Activated naive CD4-positive, alpha-beta T cell treated with anti-CD3 and anti-CD28 coated beads for 36 hours (primary cell): ENCODE data around the gene NDUFB7. TPM values are rescaled to one million over a fixed set of nuclear protein-coding genes. Genes with fewer than 3 reads are reported as not detected.
"Not testable (repeated sequence)": the region's sequence is repeated elsewhere in the genome, so short reads cannot be mapped to it uniquely, and the experiment has no call there.

Source experiments
- CTCF ChIA-PET: fragments of 350-600 bp; sonication (Branson Sonifier 250); formaldehyde crosslinking; loops from one replicate; lab custom pipeline; 2021; ENCODE audit warnings: antibody characterized with exemption; lab: Charles Lee
- DNase-seq: peaks from one replicate; pipeline ENCODE4 v3.0.0-alpha.2; 2020
- H3K27ac Mint-ChIP-seq: one replicate; pipeline ENCODE4 v1.8.0; 2021; ENCODE audit warnings: mild to moderate bottlenecking, mixed read lengths
- H3K27me3 Mint-ChIP-seq: one replicate; pipeline ENCODE4 v1.8.0; 2021; ENCODE audit warnings: low read depth, mixed read lengths
- H3K36me3 Mint-ChIP-seq: one replicate; pipeline ENCODE4 v1.8.0; 2021; ENCODE audit warnings: low read depth, mixed read lengths
- H3K4me1 Mint-ChIP-seq: one replicate; pipeline ENCODE4 v1.8.0; 2021; ENCODE audit warnings: low read depth, mixed read lengths
- H3K4me3 Mint-ChIP-seq: one replicate; pipeline ENCODE4 v1.8.0; 2021; ENCODE audit warnings: mild to moderate bottlenecking, moderate library complexity, mixed read lengths
- H3K9me3 Mint-ChIP-seq: one replicate; pipeline ENCODE4 v1.8.0; 2021; ENCODE audit warnings: mixed read lengths
- intact Hi-C: fragments of 100-400 bp; cut with micrococcal nuclease; formaldehyde crosslinking; loops from one replicate; pipeline ENCODE4 v1.15.1; 2023
- total RNA-seq, 2 experiments: library from RNA; stranded (reverse); gene quantifications; one replicate each; pipeline ENCODE4 v1.2.3, GENCODE V29; 2021

NDUFB7 gene
- 100 to 1,000 TPM; 117 to 123 TPM for total RNA-seq

GRCh38 chr19:14571695-14572490 is at the start of gene NDUFB7:
Gene NDUFB7, minus strand, starts transcription at chr19:14572066. Its CDS starts 66 bp downstream, at chr19:14572000.
- CTCF ChIA-PET: interaction anchor here (0.8 to 9.5 kb wide), 8 partner anchors 10 to 116 kb away, joined by 3 to 282 read pairs (median 4); partner anchors contain the start of gene ZNF333

DNA sequence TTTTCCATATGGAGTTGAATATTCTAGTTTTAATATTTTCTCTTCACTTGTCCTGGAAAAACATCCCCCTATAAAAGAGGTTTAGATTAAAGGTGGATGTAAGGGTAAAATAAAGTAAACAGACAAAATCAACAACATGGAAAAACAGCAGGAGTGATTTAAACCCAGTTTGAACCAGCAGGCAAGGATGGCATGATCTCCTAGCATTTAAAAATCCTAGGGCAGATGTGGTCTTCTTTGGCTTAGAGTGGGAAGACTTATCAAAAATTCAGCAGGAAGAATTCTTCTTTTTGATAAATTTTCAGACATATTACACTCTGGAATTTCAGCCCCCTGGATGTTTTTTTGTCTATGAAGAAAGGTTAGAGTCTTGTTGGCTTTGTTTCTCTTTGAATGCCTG is 47.5 kb upstream of the NDUFB7 start:
- Mint-ChIP-seq H3K4me1 (no peaks in the 10 kb centered on the region), H3K9me3 (peaks cover 14% of the 10 kb centered on the region), H3K27me3 (peaks cover 4% of the 10 kb centered on the region), H3K27ac (no peak overlapping the region), H3K4me3 (no peak overlapping the region), H3K36me3 (no peaks in the 10 kb centered on the region)
- no peak for DNase-seq
- CTCF ChIA-PET: interaction anchor here (1.5 kb wide), 1 partner anchor 67 kb away, joined by 4 read pairs; no protein-coding TSS in a partner anchor
- intact Hi-C loops: no loop called here

More at GRCh38 chr19:14571695-14572490, at the start of gene NDUFB7:
- Mint-ChIP-seq H3K9me3 (no peaks in the 10 kb centered on the region), H3K4me3 (peak within 1 kb of the TSS; percentile 95), H3K27me3 (no peaks in the 10 kb centered on the region), H3K36me3 (peaks cover 4% of the 10 kb centered on the region), H3K27ac (peak within 1 kb of the TSS; percentile 79), H3K4me1 (peaks cover 38% of the 10 kb centered on the region)
- peak; percentile 95 for DNase-seq
- intact Hi-C loops: loop anchor here (1.0 kb wide), 3 partner anchors 43 to 435 kb away; partner anchors contain the start of gene TECR

GRCh38 chr19:14616407-14616806 is 44.5 kb upstream of the NDUFB7 start:
- H3K9me3 Mint-ChIP-seq: peaks cover 14% of the 10 kb centered on the region
- no peak overlapping the region for H3K4me3 Mint-ChIP-seq
- intact Hi-C loops: no loop called here
- H3K4me1 Mint-ChIP-seq: no peaks in the 10 kb centered on the region
- no peak overlapping the region for H3K27ac Mint-ChIP-seq
- peaks cover 4% of the 10 kb centered on the region for H3K27me3 Mint-ChIP-seq
- CTCF ChIA-PET: no interaction called here
- H3K36me3 Mint-ChIP-seq: no peaks in the 10 kb centered on the region
- DNase-seq: no peak

- Mint-ChIP-seq H3K4me3 (no peak overlapping the region), H3K27ac (no peak overlapping the region), H3K36me3 (no peaks in the 10 kb centered on the region), H3K4me1 (no peaks in the 10 kb centered on the region), H3K27me3 (peaks cover 4% of the 10 kb centered on the region), H3K9me3 (peaks cover 14% of the 10 kb centered on the region)
- no peak for DNase-seq
- intact Hi-C loops: no loop called here
- CTCF ChIA-PET: no interaction called here
Measured at GRCh38 chr19:14615623-14616022, 43.8 kb upstream of the NDUFB7 start.

GRCh38 chr19:14614099-14614412 is 42.2 kb upstream of the NDUFB7 start:
- Mint-ChIP-seq H3K27ac (no peak overlapping the region), H3K36me3 (no peaks in the 10 kb centered on the region), H3K9me3 (peaks cover 3% of the 10 kb centered on the region), H3K27me3 (peaks cover 4% of the 10 kb centered on the region), H3K4me3 (no peak overlapping the region), H3K4me1 (no peaks in the 10 kb centered on the region)
- CTCF ChIA-PET: no interaction called here
- intact Hi-C loops: no loop called here
- DNase-seq: no peak

GRCh38 chr19:14613399-14614098 is 41.7 kb upstream of the NDUFB7 start:
- H3K4me1 Mint-ChIP-seq, H3K4me3 Mint-ChIP-seq, H3K27ac Mint-ChIP-seq, DNase-seq, H3K36me3 Mint-ChIP-seq, CTCF ChIA-PET, H3K9me3 Mint-ChIP-seq, H3K27me3 Mint-ChIP-seq, intact Hi-C loops: not testable (repeated sequence)

- no peak overlapping the region for H3K4me3 Mint-ChIP-seq
- H3K36me3 Mint-ChIP-seq: no peaks in the 10 kb centered on the region
- no peak for DNase-seq
- no peaks in the 10 kb centered on the region for H3K4me1 Mint-ChIP-seq
- H3K27ac Mint-ChIP-seq: no peak overlapping the region
- CTCF ChIA-PET: no interaction called here
- H3K9me3 Mint-ChIP-seq: no peaks in the 10 kb centered on the region
- H3K27me3 Mint-ChIP-seq: peaks cover 1% of the 10 kb centered on the region
- intact Hi-C loops: no loop called here
Measured at GRCh38 chr19:14612657-14613056, 40.8 kb upstream of the NDUFB7 start.

- CTCF ChIA-PET, DNase-seq, H3K27ac Mint-ChIP-seq, H3K27me3 Mint-ChIP-seq, H3K4me1 Mint-ChIP-seq, H3K9me3 Mint-ChIP-seq, intact Hi-C loops, H3K36me3 Mint-ChIP-seq: not testable (repeated sequence)
- peak overlapping the region; percentile 15 for H3K4me3 Mint-ChIP-seq
Measured at GRCh38 chr19:14612242-14612641, 40.4 kb upstream of the NDUFB7 start.

GRCh38 chr19:14611051-14611450 is 39.2 kb upstream of the NDUFB7 start:
- Mint-ChIP-seq H3K27me3 (no peaks in the 10 kb centered on the region), H3K36me3 (no peaks in the 10 kb centered on the region), H3K27ac (no peak overlapping the region), H3K9me3 (no peaks in the 10 kb centered on the region), H3K4me1 (no peaks in the 10 kb centered on the region), H3K4me3 (no peak overlapping the region)
- intact Hi-C loops: no loop called here
- CTCF ChIA-PET: interaction anchor here (1.1 kb wide), 1 partner anchor 38 kb away, joined by 3 read pairs; no protein-coding TSS in a partner anchor
- no peak for DNase-seq

DNA sequence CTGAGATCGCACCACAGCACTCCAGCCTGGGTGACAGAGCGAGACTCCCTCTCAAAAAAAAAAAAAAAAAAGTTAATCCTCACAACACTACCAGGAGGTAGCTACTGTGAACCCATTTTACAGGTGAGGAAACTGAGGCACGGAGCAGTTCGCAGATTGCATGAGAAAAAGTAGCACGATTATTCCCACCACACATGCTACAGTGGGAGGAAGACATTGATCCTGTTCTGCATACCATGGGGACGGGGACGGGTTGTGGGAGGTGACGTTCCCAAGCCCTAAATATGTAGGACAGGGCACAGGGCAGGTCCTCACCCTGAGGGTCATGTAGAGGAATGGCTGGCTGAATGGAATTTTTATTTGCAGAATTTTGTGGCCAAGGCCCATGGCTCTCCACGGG is 34.8 kb upstream of the NDUFB7 start:
- Mint-ChIP-seq H3K36me3 (no peaks in the 10 kb centered on the region), H3K27ac (no peak overlapping the region), H3K4me1 (peaks cover 12% of the 10 kb centered on the region), H3K9me3 (no peaks in the 10 kb centered on the region), H3K27me3 (no peaks in the 10 kb centered on the region), H3K4me3 (no peak overlapping the region)
- DNase-seq: no peak
- CTCF ChIA-PET: no interaction called here
- intact Hi-C loops: no loop called here

DNA sequence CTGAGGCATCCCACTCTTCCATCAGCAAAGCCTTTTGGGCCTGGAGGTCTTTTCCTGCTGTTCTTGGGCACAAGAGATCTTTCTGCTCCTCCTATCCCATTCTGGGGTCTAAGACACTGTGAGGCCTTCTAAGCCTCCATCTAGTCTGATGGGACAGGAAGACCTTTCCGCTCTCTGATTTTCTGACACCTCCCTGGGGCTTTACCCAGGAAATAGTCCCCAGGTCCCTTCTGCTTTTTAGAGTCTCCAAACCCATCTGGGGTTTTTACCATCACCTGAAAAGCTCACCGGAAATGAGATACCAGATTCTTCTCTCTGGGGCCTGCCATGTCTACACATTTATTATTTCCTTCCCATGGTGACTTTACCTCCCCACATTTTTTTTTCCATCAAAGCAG is 32.1 kb upstream of the NDUFB7 start:
- peak; percentile 25 for DNase-seq
- Mint-ChIP-seq H3K27ac (no peak overlapping the region), H3K9me3 (no peaks in the 10 kb centered on the region), H3K27me3 (no peaks in the 10 kb centered on the region), H3K4me3 (no peak overlapping the region), H3K4me1 (peaks cover 12% of the 10 kb centered on the region), H3K36me3 (no peaks in the 10 kb centered on the region)
- CTCF ChIA-PET: interaction anchor here (0.7 to 1.5 kb wide), 3 partner anchors 31 to 224 kb away, joined by 3 to 6 read pairs (median 4); no protein-coding TSS in a partner anchor
- intact Hi-C loops: no loop called here

- CTCF ChIA-PET: no interaction called here
- no peak for DNase-seq
- peaks cover 5% of the 10 kb centered on the region for H3K9me3 Mint-ChIP-seq
- no peak overlapping the region for H3K27ac Mint-ChIP-seq
- peaks cover 12% of the 10 kb centered on the region for H3K4me1 Mint-ChIP-seq
- no peak overlapping the region for H3K4me3 Mint-ChIP-seq
- intact Hi-C loops: no loop called here
- no peaks in the 10 kb centered on the region for H3K36me3 Mint-ChIP-seq
- H3K27me3 Mint-ChIP-seq: no peaks in the 10 kb centered on the region
Measured at GRCh38 chr19:14599548-14600147, 27.8 kb upstream of the NDUFB7 start.
